ENCODE results near the gene ZBTB33. TPM values are rescaled to one million over a fixed set of nuclear protein-coding genes. Genes with fewer than 3 reads are reported as not detected.
A peak's percentile ranks its signal among the peaks of the same experiment; 100 is the strongest.

The ZBTB33 gene
- total RNA-seq, 1 experiment from 2014 or later, result 12.8 TPM

DNA sequence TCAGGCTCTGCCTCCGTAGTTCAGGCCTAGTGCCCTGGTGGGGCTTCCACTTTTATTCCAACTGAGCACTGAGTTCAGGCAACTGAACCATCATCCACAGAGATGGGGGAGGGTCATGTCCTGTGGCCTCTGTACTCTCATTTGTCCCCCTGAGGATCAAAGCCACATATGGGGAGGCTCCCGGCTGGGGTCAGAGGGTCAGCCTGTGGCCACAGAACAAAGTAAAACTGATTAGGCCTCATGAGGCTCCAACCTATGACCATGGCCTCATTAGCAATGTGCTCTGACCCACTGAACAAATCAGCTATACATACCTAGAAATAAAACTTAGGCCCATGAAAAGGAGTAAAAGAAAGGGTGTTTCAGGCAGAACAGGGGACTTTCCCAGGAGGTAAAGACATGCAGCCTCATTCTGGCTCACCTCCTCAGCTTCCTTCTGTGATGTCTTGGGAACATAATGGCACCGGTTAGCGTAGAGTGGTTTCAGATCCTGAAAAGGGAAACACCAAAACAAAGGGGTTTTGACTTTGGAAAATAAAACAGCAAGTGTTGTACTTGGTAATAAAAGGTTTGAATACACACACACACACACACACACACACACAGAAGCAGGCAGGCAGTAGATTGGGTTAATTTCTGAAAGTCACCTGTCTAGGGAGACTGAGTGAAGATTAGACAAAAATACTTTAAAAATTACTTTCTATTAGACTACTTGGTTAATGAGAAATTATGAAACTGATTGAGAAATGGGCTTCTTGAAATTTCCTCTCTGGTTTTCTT, 36.3 kb downstream of the ZBTB33 start:
- H3K4me3 ChIP-seq (ENCODE audit: insufficient read depth, low read depth, low read length), result no peak overlapping the region
- no peak for DNase-seq
- H3K27me3 ChIP-seq (ENCODE audit: control insufficient read depth, insufficient read depth, low read length), result no peaks in the 10 kb centered on the region
- no peaks in the 10 kb centered on the region for H3K36me3 ChIP-seq (replicated peaks; ENCODE audit: control insufficient read depth, insufficient read depth, low read length)

DNA sequence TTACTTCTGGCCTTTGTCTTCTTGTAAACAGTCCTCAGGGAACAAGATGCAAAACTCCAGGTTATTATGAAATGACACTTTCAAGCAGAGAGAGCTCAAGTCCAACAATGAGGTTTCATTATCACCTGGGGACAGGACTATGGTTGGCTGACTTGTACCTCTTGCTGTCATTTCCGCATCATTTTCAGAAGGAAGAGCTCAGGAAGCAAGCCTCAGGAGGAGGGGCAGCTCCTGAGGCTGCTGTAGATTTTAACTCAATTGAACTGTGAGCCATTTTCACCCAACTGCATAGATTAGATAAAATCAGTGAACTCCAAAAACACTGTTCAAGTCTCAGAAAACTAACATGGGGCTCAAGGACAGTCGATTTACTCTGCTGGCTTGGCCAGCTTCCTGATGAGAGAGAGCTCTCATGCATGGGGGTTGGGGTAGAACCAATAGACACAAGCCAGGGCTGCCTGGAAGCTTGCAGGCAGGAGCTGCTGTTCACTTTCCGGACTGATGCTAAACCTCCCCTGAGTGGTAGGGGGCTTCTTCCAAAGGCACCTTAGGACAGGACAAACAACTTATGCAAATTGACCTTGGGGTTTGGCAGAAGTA, 37.0 kb downstream of the ZBTB33 start:
- no peak overlapping the region for H3K4me3 ChIP-seq (ENCODE audit: insufficient read depth, low read depth, low read length)
- no peak for DNase-seq
- no peaks in the 10 kb centered on the region for H3K27me3 ChIP-seq (ENCODE audit: control insufficient read depth, insufficient read depth, low read length)
- no peaks in the 10 kb centered on the region for H3K36me3 ChIP-seq (replicated peaks; ENCODE audit: control insufficient read depth, insufficient read depth, low read length)

DNA sequence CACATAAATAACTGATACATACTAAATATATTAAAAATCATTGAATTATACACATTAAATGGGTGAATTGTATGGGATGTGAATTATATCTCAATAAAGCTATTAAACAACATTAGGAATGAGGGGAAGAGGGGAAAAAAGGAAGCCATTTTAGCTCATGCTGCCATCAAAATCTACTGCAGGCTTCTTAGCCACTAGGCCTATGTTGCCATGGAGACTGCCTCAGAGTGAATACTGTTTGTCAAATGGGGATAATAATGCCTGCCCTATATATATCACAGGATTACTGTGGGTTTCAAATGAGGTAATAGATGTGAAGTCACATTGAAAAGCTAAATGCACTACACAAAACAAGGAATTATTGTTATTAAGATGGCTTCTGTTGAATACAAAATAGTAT, 39.5 kb downstream of the ZBTB33 start:
- no peaks in the 10 kb centered on the region for H3K27me3 ChIP-seq (ENCODE audit: control insufficient read depth, insufficient read depth, low read length)
- H3K36me3 ChIP-seq (replicated peaks; ENCODE audit: control insufficient read depth, insufficient read depth, low read length), result no peaks in the 10 kb centered on the region
- DNase-seq, result no peak
- no peak overlapping the region for H3K4me3 ChIP-seq (ENCODE audit: insufficient read depth, low read depth, low read length)

DNA sequence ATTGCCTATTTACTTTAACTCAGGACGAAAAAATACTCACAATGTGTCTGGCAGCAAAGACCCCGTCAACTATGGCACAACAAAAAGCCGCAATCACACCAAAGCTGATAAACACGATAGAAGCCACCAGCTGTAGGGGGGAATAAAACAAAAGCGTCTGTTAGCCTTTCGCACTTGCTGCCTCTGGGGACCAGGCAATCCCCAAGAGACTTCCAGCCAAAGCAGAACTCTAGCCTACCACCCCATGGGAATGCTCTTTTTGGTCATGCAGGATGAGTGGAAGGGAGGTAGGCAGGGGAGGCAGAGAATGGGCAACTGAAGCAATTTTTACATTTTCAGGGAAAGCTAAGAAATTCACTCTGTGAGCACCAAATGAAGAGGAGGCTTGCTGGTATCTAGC, 40.6 kb downstream of the ZBTB33 start:
- no peak for DNase-seq
- Histone ChIP-seq H3K36me3 (replicated peaks; ENCODE audit: control insufficient read depth, insufficient read depth, low read length) (no peaks in the 10 kb centered on the region), H3K27me3 (ENCODE audit: control insufficient read depth, insufficient read depth, low read length) (no peaks in the 10 kb centered on the region), H3K4me3 (ENCODE audit: insufficient read depth, low read depth, low read length) (no peak overlapping the region)

DNA sequence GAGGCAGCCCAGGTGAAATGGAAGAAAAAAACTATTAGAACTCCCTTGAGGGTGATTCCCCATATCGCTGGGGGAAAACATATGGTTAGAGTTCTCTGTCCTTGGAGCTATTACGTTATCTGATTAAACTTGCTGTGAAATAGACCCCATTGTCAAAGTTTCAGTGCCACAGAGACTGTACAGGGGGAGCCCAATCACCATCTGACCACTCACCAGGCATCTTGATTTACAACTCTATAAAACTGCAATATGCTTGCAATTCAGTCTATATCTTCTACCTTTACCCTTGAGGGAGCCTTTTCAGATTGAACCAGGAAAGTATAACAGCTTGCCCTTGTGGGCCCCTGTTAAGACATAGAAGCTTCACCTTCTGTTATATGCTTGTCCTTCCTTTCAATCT, 42.4 kb downstream of the ZBTB33 start:
- Histone ChIP-seq H3K27me3 (ENCODE audit: control insufficient read depth, insufficient read depth, low read length) (no peaks in the 10 kb centered on the region), H3K36me3 (replicated peaks; ENCODE audit: control insufficient read depth, insufficient read depth, low read length) (no peaks in the 10 kb centered on the region), H3K4me3 (ENCODE audit: insufficient read depth, low read depth, low read length) (no peak overlapping the region)
- DNase-seq, result no peak

DNA sequence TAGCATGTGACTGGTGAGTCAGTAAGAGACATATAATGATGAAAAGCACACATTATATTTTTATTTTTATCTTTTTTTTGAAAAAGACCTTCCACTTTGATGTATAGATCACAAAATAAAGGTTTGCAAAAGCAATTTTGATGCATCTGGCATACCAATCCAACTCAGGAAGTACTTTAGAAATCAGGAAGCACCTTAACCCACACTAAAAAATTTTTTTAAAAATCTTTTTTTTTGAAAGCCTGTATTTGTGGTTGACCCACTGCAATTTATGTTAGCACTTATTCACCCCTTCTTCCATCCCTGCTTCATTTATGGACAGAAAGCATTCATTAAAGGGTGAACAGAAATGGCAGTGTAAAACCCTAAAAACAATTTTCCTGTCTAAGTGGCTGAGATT, 44.0 kb downstream of the ZBTB33 start:
- H3K4me3 ChIP-seq (ENCODE audit: insufficient read depth, low read depth, low read length), result no peak overlapping the region
- no peaks in the 10 kb centered on the region for H3K36me3 ChIP-seq (replicated peaks; ENCODE audit: control insufficient read depth, insufficient read depth, low read length)
- DNase-seq, result no peak
- no peaks in the 10 kb centered on the region for H3K27me3 ChIP-seq (ENCODE audit: control insufficient read depth, insufficient read depth, low read length)

DNA sequence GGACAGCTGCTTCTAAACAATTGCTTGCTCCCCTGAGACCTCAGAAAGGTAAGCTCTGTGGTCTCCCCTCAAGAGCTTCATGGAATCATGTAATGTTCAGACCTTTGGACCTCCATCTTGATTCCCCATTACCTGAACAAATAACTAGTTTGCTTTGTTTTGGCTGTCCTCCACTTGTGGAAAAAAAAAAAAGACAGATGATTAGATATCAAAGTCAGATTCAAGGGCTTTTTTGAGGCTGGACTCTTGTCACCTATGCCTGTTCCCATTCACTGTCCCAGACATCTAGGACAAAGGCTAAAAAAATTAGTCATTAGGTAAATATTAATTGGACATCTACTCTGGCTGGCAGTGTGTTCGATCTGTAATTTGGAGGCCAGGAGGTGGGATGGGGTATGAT, 47.3 kb downstream of the ZBTB33 start:
- Histone ChIP-seq H3K27me3 (ENCODE audit: control insufficient read depth, insufficient read depth, low read length) (no peaks in the 10 kb centered on the region; the same call in 1 of the 2 replicates), H3K4me3 (ENCODE audit: insufficient read depth, low read depth, low read length) (no peak overlapping the region), H3K36me3 (replicated peaks; ENCODE audit: control insufficient read depth, insufficient read depth, low read length) (no peaks in the 10 kb centered on the region)
- DNase-seq, result no peak

DNA sequence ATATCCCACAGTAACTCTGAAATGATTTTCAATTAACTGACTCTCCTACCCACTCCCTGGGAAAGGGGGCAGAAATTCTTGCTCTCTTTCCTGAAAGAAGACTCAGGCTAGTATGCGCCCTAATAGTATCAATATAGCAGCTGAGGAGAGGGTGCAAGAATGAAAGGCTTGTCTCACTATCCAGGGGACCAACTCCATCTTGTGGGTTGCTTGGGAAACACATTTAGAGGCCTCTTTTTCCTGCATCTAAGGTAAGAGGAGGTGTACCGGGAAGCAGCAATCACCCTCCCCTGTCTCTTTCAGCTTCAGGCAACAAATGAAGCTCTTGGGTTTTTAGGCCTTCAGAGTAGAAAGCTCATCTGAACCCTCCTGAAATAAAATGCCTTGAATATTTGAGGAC, 49.3 kb downstream of the ZBTB33 start:
- Histone ChIP-seq H3K27me3 (ENCODE audit: control insufficient read depth, insufficient read depth, low read length) (peaks cover 2% of the 10 kb centered on the region; the same call in 1 of the 2 replicates), H3K36me3 (replicated peaks; ENCODE audit: control insufficient read depth, insufficient read depth, low read length) (no peaks in the 10 kb centered on the region), H3K4me3 (ENCODE audit: insufficient read depth, low read depth, low read length) (no peak overlapping the region)
- DNase-seq, result peak; percentile 35

DNA sequence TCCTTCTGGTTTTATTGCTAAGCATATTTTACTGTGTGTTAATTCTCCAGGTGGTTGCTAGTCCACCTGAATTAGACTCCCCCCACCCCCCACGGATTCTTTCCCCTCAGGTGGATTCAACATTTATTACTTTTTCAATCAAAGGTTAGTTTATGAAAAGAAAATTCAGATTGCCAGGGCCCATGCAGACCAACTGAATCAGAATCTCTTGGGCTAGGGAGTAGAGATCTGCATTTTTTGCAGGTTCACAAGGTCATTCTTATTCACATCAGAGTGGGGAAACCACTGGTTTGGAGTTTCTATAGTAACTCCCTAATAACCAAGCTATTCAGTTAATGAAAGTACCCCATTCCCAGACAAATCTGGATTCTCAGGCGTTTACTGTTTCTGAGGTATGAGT, 50.9 kb downstream of the ZBTB33 start:
- no peak for DNase-seq
- H3K27me3 ChIP-seq (ENCODE audit: control insufficient read depth, insufficient read depth, low read length), result peaks cover 6% of the 10 kb centered on the region; the same call in 1 of the 2 replicates

DNA sequence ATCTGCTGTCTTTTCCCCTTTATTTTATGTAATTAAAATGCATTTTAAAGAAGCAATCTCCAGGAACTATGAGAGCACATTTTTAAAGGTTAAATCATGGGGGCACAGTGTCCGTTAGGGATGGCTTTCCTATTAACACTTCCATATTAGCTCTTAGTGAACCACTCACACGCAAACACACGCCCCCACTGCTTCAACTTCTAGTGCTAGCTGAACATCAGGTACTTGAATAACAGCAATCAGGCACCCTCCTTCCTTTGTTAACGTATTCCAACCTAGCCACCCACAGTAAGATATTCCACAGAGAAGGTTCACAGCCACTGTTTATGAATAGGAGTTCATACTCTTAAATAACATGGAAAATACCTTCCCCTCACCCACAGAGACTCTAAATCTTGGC, 51.3 kb downstream of the ZBTB33 start:
- Histone ChIP-seq H3K27me3 (ENCODE audit: control insufficient read depth, insufficient read depth, low read length) (peaks cover 6% of the 10 kb centered on the region; the same call in 1 of the 2 replicates), H3K36me3 (replicated peaks; ENCODE audit: control insufficient read depth, insufficient read depth, low read length) (no peaks in the 10 kb centered on the region), H3K4me3 (ENCODE audit: insufficient read depth, low read depth, low read length) (no peak overlapping the region)
- DNase-seq, result no peak

More for the DNA sequence above, 50.9 kb downstream of the ZBTB33 start:
- H3K4me3 ChIP-seq (ENCODE audit: insufficient read depth, low read depth, low read length), result no peak overlapping the region
- no peaks in the 10 kb centered on the region for H3K36me3 ChIP-seq (replicated peaks; ENCODE audit: control insufficient read depth, insufficient read depth, low read length)

DNA sequence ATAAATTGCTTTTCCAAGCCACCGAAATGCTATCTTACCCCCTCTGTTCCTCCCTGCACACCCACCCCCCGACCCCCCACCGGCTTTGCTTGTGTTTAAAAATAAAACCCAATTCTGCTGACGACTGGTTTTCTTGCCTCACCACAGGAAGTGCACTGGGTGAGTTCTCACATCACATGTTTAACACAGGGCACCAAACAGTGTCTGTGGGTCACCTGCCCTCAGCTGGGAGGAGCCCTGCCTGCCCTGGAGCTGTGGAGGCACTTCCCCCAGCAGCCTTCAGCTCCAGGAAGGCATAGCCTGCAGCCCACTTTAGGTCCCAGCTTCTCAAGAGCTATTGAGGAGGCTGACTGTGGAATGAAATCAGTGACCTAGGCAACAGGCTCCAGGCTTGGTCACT, 51.8 kb downstream of the ZBTB33 start:
- Histone ChIP-seq H3K4me3 (ENCODE audit: insufficient read depth, low read depth, low read length) (no peak overlapping the region), H3K36me3 (replicated peaks; ENCODE audit: control insufficient read depth, insufficient read depth, low read length) (no peaks in the 10 kb centered on the region), H3K27me3 (ENCODE audit: control insufficient read depth, insufficient read depth, low read length) (peaks cover 7% of the 10 kb centered on the region; the same call in 1 of the 2 replicates)
- DNase-seq, result no peak

DNA sequence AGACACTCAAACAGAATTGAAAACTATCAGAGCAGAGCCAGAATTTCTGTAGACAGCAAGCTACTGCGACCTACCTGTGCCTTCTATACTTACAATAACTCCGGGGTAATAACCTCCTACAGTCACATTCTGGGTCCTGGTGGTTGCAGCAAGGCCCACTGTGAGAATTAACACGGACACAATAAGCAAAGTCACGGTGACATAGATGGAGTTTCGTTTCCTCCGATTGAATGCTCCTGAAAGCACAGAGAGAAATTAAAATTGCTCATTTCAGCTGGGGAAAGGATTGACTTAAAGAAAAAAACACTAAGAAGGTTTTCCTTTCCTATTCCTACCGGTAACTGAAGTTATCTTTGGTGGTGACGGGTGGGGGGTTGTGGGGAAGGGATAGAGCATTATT, 53.6 kb downstream of the ZBTB33 start:
- Histone ChIP-seq H3K36me3 (replicated peaks; ENCODE audit: control insufficient read depth, insufficient read depth, low read length) (no peaks in the 10 kb centered on the region), H3K27me3 (ENCODE audit: control insufficient read depth, insufficient read depth, low read length) (peaks cover 22% of the 10 kb centered on the region), H3K4me3 (ENCODE audit: insufficient read depth, low read depth, low read length) (no peak overlapping the region)
- DNase-seq, result no peak

DNA sequence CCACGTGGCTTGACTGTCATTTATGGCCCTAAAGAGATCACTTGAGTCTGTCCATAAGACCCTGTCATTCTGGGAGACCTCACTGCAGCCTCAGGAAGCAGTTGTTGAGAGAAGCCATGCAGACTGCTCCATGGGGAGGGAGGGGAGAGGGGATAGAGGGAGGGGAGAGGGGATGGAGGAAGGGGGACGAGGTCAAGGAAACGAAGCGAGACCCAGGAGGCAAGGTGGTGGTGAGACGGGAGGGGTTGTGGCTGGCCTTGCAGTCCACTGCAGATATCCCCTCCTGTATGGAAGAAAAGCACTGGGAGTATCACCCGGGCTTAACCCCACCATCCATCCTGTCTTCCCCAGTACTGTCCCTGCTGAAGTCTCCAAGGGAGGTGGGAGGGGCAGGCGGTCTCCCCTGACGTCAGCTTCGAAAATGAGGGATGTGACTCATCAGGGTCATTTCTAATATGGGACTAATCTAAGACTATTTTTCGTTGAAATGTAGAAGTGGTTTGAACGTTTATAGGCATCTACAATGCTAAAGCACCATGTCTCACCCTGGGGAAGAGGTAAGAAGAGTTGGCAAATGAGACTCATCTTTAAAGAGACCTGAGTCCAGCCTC, 55.0 kb downstream of the ZBTB33 start:
- H3K36me3 ChIP-seq (replicated peaks; ENCODE audit: control insufficient read depth, insufficient read depth, low read length), result no peaks in the 10 kb centered on the region
- no peak for DNase-seq
- peak overlapping the region; percentile 14; the same call in 1 of the 2 replicates for H3K4me3 ChIP-seq (ENCODE audit: insufficient read depth, low read depth, low read length)
- H3K27me3 ChIP-seq (ENCODE audit: control insufficient read depth, insufficient read depth, low read length), result peaks cover 32% of the 10 kb centered on the region

DNA sequence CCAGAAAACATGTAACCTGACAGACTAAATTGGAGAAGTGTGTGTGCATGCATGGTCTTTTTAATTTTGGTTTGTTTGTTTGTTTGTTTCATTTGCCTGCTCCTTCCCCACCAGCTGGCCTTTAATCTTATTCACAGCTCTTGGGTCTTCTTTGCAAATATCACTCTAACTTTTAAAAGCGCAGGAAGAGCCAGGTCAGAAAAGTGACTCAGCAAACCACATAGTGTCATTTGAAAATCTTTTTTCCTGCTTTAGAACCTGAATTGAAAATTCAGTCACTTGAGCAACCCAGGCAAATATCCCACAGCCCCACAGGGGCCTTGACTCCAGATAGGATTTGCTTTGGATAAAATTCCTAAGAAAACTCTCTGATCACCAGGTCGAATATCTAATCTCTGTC, 56.0 kb downstream of the ZBTB33 start:
- no peaks in the 10 kb centered on the region for H3K36me3 ChIP-seq (replicated peaks; ENCODE audit: control insufficient read depth, insufficient read depth, low read length)
- H3K27me3 ChIP-seq (ENCODE audit: control insufficient read depth, insufficient read depth, low read length), result peaks cover 41% of the 10 kb centered on the region
- no peak overlapping the region for H3K4me3 ChIP-seq (ENCODE audit: insufficient read depth, low read depth, low read length)
- no peak for DNase-seq
